ENCODE measurements around the gene STK17B.

Gene STK17B

DNA sequence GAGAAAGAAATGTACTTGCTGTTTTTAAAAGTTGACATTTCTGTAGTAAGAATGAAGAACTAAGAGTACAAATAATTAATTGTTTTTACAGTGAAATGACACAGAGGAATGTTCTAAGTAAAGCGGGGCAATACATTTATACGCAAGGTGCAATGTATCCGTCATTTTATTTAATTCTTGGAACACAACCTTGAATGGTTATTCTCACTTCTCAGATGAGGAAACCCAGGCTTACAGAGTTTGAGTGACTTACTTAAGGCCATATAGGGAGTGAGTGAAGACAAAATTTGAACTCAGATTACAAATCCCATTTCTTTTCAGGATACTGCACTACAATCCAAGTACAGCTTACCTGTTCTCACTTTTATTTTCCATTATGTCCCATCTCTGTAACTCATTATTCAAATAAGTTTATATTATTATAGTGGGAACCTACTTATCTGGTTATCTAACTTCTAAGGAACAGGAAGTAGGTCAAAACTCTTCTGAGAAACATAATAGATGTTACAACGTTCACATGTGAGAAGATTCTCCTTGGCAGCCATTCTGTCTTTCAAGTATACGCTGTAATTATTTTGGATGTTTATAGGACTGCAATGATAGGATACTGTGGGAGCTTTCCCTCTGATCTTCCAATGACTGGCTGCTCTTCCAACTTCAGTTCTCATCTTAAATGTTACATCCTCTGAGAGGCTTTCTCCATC lies 12.3 kb upstream of the STK17B start:
- DNase-seq (ENCODE audit: low spot score): no peak

DNA sequence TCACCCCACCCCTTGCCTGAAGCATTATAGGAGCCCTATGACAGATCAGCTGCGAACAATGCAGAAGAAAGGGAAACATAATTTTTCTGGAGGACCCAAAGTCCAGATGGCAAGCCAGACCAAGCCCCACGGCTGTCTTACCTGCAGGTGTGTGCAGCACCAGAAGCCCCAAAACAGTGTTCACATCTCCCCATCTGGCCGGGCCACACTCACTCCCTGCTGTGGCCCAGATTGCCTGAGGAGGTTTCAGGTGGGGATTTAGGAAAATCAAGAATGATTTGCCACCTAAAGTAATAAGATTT lies 11.7 kb upstream of the STK17B start:
- DNase-seq (ENCODE audit: low spot score): no peak

- no peak for DNase-seq (ENCODE audit: low spot score)
These were observed 11.2 kb upstream of the STK17B start for GRCh38 chr2:196182439-196183171.

- DNase-seq (ENCODE audit: low spot score): no peak
These were observed 10.1 kb upstream of the STK17B start for GRCh38 chr2:196181484-196181883.

GRCh38 chr2:196177124-196177523 lies 5.7 kb upstream of the STK17B start:
- DNase-seq (ENCODE audit: low spot score): no peak

DNA sequence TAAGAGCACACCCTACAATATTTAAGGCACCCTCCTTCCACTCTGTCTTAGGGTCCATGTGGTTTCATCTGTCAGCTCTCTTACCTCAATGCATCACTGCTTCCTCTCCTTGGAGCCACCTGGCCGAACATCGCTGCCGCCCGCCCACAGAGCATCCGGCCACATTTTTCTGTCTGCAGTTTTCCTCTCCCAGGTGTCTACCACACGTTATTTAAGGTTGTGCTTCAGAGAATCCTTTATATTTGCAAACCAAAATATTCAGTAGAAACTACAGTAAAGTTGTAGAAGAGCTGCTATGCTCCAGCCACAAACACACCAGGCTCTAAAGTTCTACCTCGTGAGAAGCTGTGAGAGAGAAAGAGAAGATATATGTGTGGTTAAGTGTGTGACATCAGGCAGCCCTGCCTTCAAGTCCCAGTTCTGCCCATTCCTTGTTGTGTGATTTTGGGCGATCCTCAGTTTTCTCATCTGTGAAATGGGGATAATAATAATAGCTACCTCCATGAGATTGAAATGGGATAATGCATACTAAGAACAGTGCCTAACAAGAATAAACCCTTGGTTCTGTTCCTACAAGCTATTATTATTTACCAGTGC lies 4.9 kb upstream of the STK17B start:
- DNase-seq (ENCODE audit: low spot score): no peak

DNA sequence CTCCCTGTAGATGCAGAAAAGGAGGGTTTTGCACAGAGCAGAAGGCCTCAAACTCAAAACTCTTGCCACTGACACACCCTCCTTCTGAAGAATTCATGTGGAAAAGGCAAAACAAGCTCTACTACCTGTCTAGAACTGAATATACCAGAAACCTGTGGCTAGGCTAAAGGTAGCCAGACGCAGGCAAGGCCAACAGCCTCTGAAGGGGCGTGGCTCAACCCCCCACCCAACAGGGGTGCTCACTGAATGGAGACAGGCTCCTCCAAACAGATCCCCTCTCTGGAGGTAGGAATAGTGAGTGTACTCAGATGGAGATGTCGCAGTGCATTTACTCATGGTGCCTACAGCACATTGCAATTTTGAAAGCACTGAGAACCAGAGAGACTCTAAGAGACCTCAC lies 3.0 kb upstream of the STK17B start:
- no peak for DNase-seq (ENCODE audit: low spot score)

GRCh38 chr2:196173505-196173904 lies 2.1 kb upstream of the STK17B start:
- DNase-seq (ENCODE audit: low spot score): no peak

- DNase-seq (ENCODE audit: low spot score): no peak
These were observed 1.6 kb upstream of the STK17B start for GRCh38 chr2:196172951-196173350.

- no peak for DNase-seq (ENCODE audit: low spot score)
These were observed 568 bp upstream of the STK17B start for GRCh38 chr2:196171946-196172345.

GRCh38 chr2:196170606-196171247 lies 651 bp downstream of the STK17B start:
- DNase-seq (ENCODE audit: low spot score): no peak

- DNase-seq (ENCODE audit: low spot score): no peak
These were observed 1.2 kb downstream of the STK17B start for GRCh38 chr2:196170213-196170605.

DNA sequence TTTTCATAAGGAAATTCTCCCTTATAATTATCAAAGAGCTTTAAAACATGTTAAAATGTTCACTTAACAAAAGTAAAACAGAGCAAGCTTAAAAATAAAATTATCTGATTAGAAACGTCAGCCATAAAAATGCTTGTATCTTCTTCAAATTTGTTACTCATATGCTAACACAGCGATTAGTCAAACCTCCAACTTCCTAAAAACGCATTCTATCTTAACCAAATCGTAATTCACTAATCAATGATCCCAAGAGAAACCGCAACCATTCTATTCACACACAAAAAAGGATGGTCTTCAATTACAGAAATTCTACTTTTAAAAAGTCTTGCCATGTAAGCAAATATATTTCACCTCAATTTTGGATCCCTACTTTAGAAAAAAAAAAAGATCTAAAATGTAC lies 1.9 kb downstream of the STK17B start:
- no peak for DNase-seq (ENCODE audit: low spot score)

DNA sequence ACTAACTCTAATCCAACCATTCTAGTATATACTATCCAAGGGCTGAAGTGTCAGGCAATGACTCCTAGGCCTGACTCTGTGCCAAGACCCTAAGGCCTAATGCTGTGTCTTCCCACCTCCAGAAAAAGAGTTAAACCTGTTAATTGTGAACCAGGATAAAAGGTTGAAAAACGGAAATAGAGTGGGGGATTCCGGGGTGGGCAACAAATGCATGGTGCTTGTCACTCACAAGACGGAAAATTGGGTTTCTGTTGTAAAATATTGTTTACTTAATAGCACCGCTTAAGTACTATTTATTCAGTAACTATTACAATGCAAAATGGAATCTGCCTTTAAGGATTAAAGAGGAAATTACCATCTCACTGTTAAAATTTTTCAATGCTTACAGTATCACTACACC lies 3.2 kb downstream of the STK17B start:
- no peak for DNase-seq (ENCODE audit: low spot score)

DNA sequence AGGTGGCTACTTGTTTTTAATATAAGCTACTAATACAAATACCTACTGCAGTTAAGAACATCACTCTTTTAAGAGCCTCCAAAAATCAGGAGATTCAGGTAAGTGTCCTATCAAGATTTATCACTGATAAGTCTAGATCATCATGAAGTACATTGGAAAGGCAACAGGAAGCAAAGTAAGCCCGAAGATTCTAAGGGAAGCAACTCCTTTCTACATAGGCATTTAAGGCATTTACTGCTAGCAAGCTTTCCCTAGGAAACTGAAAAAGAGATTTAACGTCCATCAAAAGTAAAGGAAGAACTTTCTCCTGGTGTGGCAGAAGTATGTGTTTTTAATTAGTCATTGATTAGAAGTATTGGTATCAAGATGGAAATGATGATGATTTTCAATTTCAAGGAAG lies 3.7 kb downstream of the STK17B start:
- DNase-seq (ENCODE audit: low spot score): no peak

GRCh38 chr2:196166876-196167275 lies 4.5 kb downstream of the STK17B start:
- no peak for DNase-seq (ENCODE audit: low spot score)

DNA sequence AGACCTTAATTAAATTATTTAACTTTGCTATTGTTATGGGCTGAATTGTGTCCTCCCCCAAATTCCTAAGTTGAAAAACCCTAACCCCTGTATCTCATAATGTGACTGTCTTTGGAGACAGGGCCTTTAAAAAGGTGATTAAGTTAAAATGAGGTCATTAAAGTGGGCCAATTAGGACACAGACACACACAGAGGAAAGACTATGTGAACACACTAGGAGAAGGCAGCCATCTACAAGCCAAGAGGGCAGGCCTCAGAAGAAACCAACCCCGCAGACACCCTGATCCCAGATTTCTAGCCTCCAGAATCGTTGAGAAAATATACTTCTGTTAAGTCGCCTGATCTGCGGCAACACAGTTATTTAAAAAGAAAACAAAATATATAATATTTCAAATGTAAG lies 6.4 kb downstream of the STK17B start:
- no peak for DNase-seq (ENCODE audit: low spot score)

DNA sequence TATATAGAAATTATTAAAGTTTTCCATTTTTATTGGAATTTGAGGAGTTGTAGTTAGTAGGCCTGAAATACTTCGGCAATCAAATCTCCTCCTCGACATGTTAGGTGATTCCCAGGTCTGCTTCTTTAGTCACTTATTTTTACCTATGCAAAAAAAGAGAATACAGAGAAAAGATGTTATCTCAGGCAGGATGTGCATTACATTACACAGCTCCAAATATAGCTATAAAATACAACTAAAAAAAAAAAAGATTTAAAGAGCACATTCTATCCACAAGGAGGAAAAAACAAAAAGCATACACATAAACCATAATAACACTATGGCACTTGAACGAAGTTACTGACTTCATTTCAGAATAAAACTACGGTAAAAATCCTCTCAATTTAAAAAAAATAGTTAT lies 8.1 kb downstream of the STK17B start:
- DNase-seq (ENCODE audit: low spot score): no peak

DNA sequence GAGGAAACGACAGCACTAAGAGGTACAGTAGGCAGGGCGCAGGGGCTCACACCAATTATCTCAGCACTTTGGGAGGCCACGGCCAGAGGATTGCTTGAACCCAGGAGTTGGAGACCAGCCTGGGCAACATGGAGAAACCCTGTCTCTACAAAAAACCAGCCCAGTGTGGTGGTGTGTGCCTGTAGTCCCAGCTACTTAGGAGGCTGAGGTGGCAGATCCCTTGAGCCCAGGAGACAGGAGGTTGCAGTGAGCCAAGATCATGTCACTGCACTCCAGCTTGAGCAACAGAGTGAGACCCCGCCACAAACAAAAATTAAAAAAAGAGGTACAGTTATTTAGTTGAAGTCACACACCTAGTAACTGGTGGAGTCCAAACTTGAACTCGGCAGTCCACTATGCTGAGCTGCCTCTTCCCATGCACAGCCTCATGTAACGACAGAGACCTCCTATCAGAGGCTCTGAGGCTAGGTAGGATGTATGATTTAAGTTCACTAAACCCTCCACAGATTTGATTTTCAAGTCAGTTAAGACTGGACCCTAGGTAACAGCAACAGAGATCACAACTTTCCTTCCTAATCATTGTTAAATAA lies 8.7 kb downstream of the STK17B start:
- no peak for DNase-seq (ENCODE audit: low spot score)

DNA sequence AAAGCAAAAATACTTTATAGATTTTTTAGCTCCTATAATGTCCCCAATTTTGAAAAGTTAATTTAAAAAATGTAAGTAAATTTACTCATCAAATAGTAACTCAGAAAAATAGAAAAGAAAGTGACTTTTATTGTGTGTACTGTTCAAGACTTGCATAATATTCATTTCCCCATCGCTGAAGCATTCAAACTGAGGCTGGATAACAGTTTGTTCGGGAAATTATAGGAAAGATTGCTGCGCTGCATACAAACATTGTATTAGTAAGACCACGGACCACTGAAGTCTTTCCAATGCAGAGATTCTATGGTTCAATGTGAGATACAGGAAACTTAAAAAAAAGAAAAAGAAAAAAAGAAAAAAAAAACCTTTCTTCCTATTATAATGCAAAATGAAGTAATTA lies 10.4 kb downstream of the STK17B start:
- DNase-seq (ENCODE audit: low spot score): no peak

DNA sequence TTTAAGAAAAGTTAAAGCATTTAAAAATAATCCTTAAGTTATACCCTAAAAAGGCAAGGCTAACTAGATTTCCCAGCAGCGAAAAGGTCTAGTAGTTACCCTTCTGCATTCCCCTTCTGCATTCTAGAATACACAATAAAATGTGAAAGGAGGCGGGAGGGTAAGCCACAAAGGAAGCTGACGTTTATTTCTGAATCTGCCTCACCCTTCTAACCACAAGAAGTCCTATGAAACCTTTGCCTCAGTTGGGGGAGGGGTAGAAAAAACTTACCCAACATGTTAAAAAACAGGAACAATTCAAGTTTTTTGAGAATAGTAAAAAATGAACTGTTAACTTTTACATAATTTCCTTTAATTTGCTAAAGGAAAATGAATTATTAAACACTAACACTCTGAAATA lies 11.3 kb downstream of the STK17B start:
- no peak for DNase-seq (ENCODE audit: low spot score)

- DNase-seq (ENCODE audit: low spot score): no peak
These were observed 12.0 kb downstream of the STK17B start for GRCh38 chr2:196159221-196159892.

Measured in HuH-7 (cell line).